GM12873 (cell line): ENCODE results near the gene NEO1.

ENCODE experiments used
- CTCF ChIP-seq: IDR thresholded peaks from 2 replicates; pipeline ENCODE4 v1.5.1; 2012; ENCODE audit warnings: low read depth, mild to moderate bottlenecking, moderate library complexity, low read length, control low read depth; ENCODE audit not compliant: insufficient read depth; ENCODE audit errors: missing control alignments

NEO1 gene

DNA sequence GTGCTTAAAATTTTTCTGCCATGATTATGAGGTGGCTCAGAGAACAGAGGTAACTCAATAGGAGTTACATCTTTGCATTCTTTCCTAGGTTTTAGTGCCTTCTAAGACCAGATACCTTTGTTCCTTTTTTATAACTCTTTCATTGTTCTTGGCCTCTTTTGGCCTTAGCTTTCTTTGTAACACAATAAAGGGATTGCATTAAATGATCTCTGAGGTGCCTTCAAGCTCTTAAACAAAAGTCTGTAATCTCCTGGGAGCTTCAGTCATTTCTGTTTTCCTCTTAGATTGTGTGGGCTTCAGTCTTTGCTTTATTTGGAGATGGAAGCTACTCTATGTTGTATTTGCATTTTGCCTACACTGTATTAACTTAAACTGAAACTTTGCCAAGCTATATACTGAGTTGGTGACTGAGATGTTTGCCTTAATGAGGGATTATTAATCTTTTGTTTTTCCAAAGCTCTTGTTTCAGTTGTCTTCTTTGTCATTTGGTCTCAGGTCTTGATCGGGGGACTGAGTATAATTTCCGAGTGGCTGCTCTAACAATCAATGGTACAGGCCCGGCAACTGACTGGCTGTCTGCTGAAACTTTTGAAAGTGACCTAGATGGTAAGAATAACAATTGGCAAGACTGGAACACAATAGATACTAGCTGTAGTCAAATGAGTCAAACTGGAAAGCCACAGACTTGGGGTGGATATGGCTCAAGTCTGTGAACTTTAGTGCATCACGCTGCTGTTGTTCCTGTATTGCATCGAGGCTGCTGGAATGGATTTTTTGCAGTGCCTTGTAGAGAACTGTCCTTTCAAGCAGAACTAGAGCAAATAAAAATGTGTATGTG is 206.2 kb downstream of the NEO1 start:
- TF ChIP-seq CTCF: no peak

DNA sequence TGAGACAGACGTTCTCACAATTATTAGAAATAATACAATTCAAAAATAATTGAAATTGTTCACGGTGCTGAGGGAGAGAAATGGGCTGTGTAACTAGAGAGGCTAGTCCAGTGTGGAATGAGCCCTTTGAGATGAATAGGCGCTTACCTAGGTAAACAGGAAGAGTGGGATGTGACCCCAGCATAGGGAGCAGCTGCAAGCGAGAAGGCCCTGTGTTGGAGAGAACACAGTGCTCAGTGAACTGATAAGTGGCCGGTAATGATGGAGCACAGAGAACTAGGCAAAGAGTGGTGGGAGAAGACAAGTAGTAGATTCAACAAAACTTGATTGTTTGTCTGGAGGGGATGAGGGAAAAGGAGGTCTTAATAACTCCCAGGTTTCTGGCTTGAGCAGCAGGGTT is 212.6 kb downstream of the NEO1 start:
- TF ChIP-seq CTCF: no peak

- TF ChIP-seq CTCF: peak; percentile 87
These were observed 213.4 kb downstream of the NEO1 start for GRCh38 chr15:73265536-73266153.

DNA sequence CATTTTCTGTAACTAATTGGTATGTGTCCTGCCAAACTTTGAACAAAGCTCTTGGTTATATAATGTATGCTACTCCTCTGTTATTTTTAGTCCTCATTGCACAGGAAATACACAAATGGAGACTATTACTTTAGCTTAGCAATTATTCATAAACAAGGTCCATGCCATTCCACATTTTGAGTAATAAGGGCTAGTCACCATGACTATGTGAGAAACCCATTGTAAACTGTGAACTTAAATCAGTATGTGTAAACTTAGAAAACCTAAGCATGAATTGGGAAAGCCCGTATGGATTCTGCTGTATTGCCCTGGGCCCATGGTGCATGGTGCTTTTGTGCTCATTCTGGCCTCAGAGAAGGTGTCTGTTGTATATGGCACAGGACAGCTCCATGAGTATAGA is 216.2 kb downstream of the NEO1 start:
- TF ChIP-seq CTCF: no peak

DNA sequence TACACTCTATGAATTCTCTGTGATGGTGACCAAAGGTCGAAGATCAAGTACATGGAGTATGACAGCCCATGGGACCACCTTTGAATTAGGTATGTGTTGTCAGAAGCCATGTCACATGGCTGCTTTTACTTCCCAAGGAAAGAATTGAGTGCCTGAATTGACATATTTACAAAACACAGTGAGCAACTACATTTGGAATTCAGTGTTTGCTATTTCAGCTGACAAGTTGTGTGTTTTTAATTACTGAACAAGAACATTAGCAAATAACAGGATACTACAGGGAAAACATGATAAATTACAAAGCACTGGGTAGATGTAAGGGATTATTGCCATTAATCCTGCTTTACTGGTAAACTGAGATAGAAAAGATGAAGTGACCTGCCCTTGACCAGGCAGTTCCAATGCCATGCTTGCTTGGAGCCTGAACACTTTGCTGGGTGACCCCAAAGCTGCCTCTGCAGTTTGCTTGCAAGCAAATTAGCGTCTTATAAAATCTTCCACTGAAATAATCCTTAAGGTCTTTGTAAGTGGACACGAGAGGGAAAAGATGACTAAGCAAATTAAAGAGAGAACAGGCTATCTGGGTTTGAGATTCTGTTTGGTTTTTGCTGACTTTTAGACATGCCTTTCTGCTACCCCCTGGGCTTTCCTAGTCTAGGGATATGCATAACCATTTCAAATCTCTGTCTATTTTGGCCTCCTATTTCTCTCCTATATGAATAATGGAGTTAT is 218.3 kb downstream of the NEO1 start:
- TF ChIP-seq CTCF: no peak

GRCh38 chr15:73273181-73274002 is 221.1 kb downstream of the NEO1 start:
- TF ChIP-seq CTCF: peak; percentile 73
